ENCODE results near the gene SCAMP4. TPM values are rescaled to one million over a fixed set of nuclear protein-coding genes. Genes with fewer than 3 reads are reported as not detected.

Gene SCAMP4
- polyA plus RNA-seq, 1 donor from 2014 or later = 12.7 TPM

DNA sequence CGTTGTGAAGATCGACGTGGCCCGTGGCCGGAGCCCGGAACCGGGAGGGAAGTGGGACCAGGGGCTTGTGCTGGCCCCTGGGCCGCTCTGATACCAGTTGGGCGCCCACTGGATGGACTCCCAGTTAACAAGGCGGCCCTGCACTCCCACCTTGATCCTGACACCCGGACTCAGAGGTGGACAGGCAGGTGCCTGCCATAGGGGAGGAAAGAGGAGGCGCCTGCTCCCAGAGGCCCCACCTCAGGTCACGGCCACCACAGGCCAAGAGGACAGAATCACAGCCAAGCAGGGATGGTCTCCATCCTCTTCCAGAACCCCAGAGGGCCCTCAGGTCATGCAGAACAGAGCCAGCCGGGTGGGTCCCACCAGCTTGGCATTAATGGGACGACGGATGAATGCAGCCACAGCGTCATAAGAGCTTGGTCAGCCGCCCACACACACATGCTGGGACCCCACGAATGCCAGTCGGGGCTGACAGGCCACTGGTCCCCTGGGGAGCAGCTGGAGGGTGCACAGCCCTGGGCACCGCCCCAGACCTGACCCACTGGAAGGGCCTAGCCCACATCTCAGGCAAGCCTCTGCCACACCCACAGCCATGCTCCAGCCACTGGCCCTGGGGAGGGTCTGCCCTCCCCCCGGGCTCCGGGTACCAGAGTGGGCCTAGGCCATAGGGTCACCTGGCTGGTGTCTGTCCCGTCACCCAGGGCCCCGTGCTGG, 32.2 kb upstream of the SCAMP4 start:
- H3K79me2 ChIP-seq (replicated peaks; ENCODE audit: insufficient read depth, low read length) = peaks cover 17% of the 10 kb centered on the region
- no peaks in the 10 kb centered on the region for H3K9me2 ChIP-seq (ENCODE audit: insufficient read depth, low read length)
- H3K27ac ChIP-seq (ENCODE audit: low read length) = no peak overlapping the region
- no peak overlapping the region for H2AFZ ChIP-seq (ENCODE audit: low read depth, low read length)
- no peak overlapping the region for H3K4me2 ChIP-seq (ENCODE audit: low read length)
- no peaks in the 10 kb centered on the region for H3K9me3 ChIP-seq (ENCODE audit: low read length)
- no peaks in the 10 kb centered on the region for H3F3A ChIP-seq (ENCODE audit: insufficient read depth, low read length, poor library complexity, severe bottlenecking)
- no peak overlapping the region for H3K9ac ChIP-seq (ENCODE audit: low read length)
- H4K20me1 ChIP-seq (ENCODE audit: insufficient read depth) = peaks cover 4% of the 10 kb centered on the region
- H3K27me3 ChIP-seq (ENCODE audit: insufficient read depth, low read depth, low read length) = no peaks in the 10 kb centered on the region
- H3K4me3 ChIP-seq (ENCODE audit: low read length) = peak overlapping the region; percentile 99
- H3K36me3 ChIP-seq (ENCODE audit: insufficient read depth, low read length) = no peaks in the 10 kb centered on the region
- TF ChIP-seq CTCF (IDR thresholded peaks at IDR 0.05; ENCODE audit: poor library complexity, severe bottlenecking) = no peak
- TF ChIP-seq EP300 (conservative IDR thresholded peaks at IDR 0.05; ENCODE audit: poor library complexity, severe bottlenecking) = no peak
- TF ChIP-seq TAF1 (IDR thresholded peaks at IDR 0.05; ENCODE audit: low read depth) = no peak
- no peak for TF ChIP-seq RAD21 (conservative IDR thresholded peaks at IDR 0.05)
- TF ChIP-seq EZH2 (IDR thresholded peaks at IDR 0.05; ENCODE audit: borderline replicate concordance, insufficient read depth, low read length, poor library complexity, severe bottlenecking) = no peak
- TF ChIP-seq SMC3 (conservative IDR thresholded peaks at IDR 0.05; ENCODE audit: poor library complexity) = no peak
- TF ChIP-seq, protein P1, sequence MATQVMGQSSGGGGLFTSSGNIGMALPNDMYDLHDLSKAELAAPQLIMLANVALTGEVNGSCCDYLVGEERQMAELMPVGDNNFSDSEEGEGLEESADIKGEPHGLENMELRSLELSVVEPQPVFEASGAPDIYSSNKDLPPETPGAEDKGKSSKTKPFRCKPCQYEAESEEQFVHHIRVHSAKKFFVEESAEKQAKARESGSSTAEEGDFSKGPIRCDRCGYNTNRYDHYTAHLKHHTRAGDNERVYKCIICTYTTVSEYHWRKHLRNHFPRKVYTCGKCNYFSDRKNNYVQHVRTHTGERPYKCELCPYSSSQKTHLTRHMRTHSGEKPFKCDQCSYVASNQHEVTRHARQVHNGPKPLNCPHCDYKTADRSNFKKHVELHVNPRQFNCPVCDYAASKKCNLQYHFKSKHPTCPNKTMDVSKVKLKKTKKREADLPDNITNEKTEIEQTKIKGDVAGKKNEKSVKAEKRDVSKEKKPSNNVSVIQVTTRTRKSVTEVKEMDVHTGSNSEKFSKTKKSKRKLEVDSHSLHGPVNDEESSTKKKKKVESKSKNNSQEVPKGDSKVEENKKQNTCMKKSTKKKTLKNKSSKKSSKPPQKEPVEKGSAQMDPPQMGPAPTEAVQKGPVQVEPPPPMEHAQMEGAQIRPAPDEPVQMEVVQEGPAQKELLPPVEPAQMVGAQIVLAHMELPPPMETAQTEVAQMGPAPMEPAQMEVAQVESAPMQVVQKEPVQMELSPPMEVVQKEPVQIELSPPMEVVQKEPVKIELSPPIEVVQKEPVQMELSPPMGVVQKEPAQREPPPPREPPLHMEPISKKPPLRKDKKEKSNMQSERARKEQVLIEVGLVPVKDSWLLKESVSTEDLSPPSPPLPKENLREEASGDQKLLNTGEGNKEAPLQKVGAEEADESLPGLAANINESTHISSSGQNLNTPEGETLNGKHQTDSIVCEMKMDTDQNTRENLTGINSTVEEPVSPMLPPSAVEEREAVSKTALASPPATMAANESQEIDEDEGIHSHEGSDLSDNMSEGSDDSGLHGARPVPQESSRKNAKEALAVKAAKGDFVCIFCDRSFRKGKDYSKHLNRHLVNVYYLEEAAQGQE (IDR thresholded peaks at IDR 0.05; ENCODE audit: borderline replicate concordance) = no peak
- no peak for TF ChIP-seq MXI1 (conservative IDR thresholded peaks at IDR 0.05; ENCODE audit: poor library complexity, severe bottlenecking)
- no peak for TF ChIP-seq POLR2AphosphoS5 (IDR thresholded peaks at IDR 0.05)

DNA sequence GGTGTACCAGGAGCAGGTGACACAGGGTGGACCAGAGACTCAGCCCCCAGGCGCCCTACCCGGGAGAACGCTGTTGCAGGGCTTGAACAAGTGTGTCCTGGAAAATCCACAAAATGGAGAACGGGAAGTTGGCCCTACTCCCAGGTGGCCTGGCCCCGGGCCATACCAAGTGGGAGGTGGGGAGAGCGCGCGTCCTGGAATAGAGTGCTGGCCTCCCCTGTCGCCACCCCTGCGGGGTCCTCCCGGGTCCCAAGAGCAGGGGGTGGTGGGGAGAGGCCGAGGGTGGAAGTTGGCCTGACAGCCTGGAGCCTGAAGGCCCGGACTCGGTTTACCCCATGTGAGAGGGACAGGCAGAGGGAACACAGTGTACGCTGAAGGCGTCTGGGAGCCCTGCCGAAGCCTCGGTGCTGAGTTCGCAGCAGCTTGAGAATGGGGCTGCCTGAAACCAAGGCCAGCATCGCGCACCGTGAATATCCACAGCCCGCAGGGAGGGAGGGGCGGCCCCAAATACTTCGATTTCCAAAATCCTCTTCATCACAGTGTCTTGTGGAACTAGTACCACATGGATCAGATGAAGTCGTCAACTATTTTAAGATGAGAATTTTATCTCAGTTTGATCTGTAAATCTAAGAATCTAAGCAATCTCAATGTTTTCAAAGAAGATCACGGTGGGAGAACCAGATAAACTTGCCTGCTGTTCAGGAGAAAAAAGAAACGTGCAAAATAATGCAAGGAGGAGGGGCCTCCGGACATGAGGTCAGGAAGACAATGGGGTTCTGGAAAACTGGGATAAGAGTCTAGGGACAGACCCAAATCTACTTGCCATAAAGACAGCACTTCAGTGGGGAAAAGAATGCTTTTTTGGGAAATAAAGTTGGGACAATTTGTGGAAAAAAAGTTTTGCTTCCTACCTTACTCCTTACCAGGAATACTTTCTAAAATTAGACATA, 31.4 kb upstream of the SCAMP4 start:
- TF ChIP-seq EP300 (conservative IDR thresholded peaks at IDR 0.05; ENCODE audit: poor library complexity, severe bottlenecking) (no peak), TAF1 (IDR thresholded peaks at IDR 0.05; ENCODE audit: low read depth) (no peak), CTCF (IDR thresholded peaks at IDR 0.05; ENCODE audit: poor library complexity, severe bottlenecking) (no peak), MXI1 (conservative IDR thresholded peaks at IDR 0.05; ENCODE audit: poor library complexity, severe bottlenecking) (no peak), EZH2 (IDR thresholded peaks at IDR 0.05; ENCODE audit: borderline replicate concordance, insufficient read depth, low read length, poor library complexity, severe bottlenecking) (no peak), RAD21 (conservative IDR thresholded peaks at IDR 0.05) (no peak), POLR2AphosphoS5 (IDR thresholded peaks at IDR 0.05) (no peak), SMC3 (conservative IDR thresholded peaks at IDR 0.05; ENCODE audit: poor library complexity) (no peak)
- H3K27ac ChIP-seq (ENCODE audit: low read length) = no peak overlapping the region
- no peaks in the 10 kb centered on the region for H3K36me3 ChIP-seq (ENCODE audit: insufficient read depth, low read length)
- H3K27me3 ChIP-seq (ENCODE audit: insufficient read depth, low read depth, low read length) = no peaks in the 10 kb centered on the region
- no peaks in the 10 kb centered on the region for H3F3A ChIP-seq (ENCODE audit: insufficient read depth, low read length, poor library complexity, severe bottlenecking)
- H2AFZ ChIP-seq (ENCODE audit: low read depth, low read length) = no peak overlapping the region
- H3K9me3 ChIP-seq (ENCODE audit: low read length) = no peaks in the 10 kb centered on the region
- H3K9me2 ChIP-seq (ENCODE audit: insufficient read depth, low read length) = no peaks in the 10 kb centered on the region
- H3K9ac ChIP-seq (ENCODE audit: low read length) = peak overlapping the region; percentile 9
- peaks cover 4% of the 10 kb centered on the region for H4K20me1 ChIP-seq (ENCODE audit: insufficient read depth)
- H3K4me3 ChIP-seq (ENCODE audit: low read length) = peak overlapping the region; percentile 99
- peaks cover 17% of the 10 kb centered on the region for H3K79me2 ChIP-seq (replicated peaks; ENCODE audit: insufficient read depth, low read length)
- peak overlapping the region; percentile 88 for H3K4me2 ChIP-seq (ENCODE audit: low read length)
